Bronchial smooth muscle cell (primary cell): ENCODE data around the gene PSMD1. TPM values are rescaled to one million over a fixed set of nuclear protein-coding genes. Genes with fewer than 3 reads are reported as not detected.

Source experiments
- total RNA-seq: library from RNA; depleted of rRNA; stranded (reverse); fragments of >200 nt; gene quantifications from 2 replicates; pipeline ENCODE4 v1.2.1, GENCODE V29; 2014

The PSMD1 gene
- total RNA-seq: 119 and 141 TPM in 2 replicates

DNA sequence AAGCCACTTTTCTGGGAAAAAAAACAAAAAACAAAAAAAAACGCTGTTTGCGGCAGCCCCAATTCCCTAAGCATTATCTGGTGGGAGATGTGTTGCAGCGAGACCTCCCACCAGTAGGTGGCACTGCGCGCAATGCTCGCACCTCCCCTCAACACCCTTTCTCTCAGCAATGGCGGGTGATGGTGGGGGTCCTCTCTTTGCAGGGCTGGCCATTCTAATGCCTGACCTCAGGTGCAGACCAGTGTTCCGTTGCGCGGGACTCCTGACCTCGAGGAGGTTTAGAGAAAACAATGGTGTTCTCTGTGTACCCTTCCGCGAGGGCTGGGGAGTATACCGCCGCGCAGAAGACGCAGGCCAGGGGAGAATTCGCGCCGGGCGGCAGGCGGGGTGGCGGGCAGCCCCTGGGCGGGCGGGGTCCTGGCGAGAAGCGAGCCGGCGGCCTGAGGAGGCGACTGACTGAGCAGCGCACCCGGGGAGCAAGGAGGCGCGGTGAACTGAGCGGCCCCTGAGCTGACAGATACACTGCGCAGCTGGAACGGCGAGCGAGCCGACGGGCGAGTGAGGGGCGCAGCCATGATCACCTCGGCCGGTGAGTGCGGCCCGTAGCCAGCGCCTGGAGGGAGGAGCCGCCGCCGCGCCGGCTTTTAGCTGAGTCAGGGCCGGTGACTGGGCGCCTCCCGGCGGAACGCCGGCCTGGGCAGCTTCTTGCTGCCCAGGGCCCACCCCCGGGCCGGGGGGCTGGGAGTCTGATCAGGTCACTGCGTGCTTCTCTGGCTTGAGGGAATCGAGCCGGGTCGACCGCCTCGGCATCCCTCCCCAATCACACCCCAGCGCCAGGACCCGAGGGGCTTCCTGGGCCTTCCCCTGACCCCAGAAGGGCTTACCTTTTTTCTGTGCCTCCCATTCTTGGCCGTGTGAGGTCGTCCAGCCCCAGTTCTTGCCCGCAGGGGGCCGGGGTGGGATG, at the start of gene PSMD1:
PSMD1 (plus strand) TSS at position 415 of the 964 bp plus-strand sequence; CDS start at position 574, 159 bp downstream.

GRCh38 chr2:231037202-231037730, 19.4 kb upstream of the PSMD1 start, which contains the start of gene C2orf72:
Gene C2orf72 (plus strand): TSS chr2:231037523. CDS start chr2:231037566, 43 bp downstream.

GRCh38 chr2:231124838-231125568, 68.3 kb downstream of the PSMD1 start, which contains the start of gene HTR2B:
Gene HTR2B (minus strand): TSS chr2:231125042. CDS start chr2:231123764, 1,278 bp downstream.

DNA sequence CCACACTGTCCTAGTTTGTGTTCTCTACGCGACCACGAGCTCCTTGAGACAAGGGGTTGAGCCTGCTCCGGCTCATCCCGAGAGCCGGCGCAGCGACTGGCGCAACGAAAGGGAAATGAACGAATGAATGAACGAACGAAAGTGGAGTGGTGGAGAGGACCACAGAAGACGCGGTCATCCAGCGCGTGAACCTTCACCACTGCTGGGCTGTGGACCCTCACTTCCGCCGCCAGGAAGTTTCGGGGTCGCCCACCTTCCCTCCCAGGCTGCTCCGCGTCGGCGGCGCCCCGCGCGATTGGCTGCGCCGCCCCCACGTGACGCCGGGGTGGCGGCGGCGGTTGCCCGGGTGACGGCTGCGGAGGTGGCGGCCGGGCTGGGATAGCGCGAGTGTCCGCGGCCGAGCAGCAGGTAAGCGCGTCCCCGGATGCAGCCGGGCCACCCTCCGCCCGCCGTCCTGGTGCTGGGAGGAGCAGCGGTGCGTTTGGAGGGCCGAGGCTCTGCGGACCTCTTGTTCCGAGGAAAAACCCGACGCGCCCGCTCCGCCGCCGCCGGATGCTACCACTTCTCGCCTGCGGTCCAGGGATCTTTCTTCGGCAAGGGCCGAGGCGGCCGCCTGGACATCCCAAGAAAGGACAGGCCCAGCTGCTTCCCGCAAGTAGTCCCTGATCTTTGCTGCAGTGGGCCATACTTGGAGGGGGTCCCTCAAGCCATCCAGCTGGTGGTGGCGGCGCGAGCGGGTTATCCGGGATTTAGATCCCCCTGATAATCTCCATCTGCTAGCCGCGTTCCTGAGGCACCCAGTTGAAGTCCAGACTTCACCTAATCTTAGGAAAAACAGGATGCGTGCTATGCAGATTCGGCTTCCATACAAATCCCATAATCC, 141.9 kb downstream of the PSMD1 start, which contains the start of gene ARMC9:
ARMC9 (plus strand) TSS at position 341 of the 883 bp plus-strand sequence. CDS start 7,608 bp downstream, outside the sequence.

Other genes with a start within 250 kb of the PSMD1 start
- 87.8 and 144 TPM in 2 replicates for gene ITM2C, start 191.9 kb upstream of the PSMD1 start, total RNA-seq
- not detected in 2 replicates for gene GPR55, start 131.6 kb upstream of the PSMD1 start, total RNA-seq
- gene SPATA3, start 60.7 kb upstream of the PSMD1 start, total RNA-seq: not detected in 2 replicates
- gene C2orf72, start 19.3 kb upstream of the PSMD1 start, total RNA-seq: 0.09 TPM in 1 of 2 replicates, not detected in the other
- gene HTR2B, start 68.2 kb downstream of the PSMD1 start, total RNA-seq: 11.7 and 13.4 TPM in 2 replicates
- 42.7 and 85.1 TPM in 2 replicates for gene ARMC9, start 141.8 kb downstream of the PSMD1 start, total RNA-seq